ENCODE measurements around the gene SERPINE3.
A peak's percentile ranks its signal among the peaks of the same experiment; 100 is the strongest.

Gene SERPINE3

DNA sequence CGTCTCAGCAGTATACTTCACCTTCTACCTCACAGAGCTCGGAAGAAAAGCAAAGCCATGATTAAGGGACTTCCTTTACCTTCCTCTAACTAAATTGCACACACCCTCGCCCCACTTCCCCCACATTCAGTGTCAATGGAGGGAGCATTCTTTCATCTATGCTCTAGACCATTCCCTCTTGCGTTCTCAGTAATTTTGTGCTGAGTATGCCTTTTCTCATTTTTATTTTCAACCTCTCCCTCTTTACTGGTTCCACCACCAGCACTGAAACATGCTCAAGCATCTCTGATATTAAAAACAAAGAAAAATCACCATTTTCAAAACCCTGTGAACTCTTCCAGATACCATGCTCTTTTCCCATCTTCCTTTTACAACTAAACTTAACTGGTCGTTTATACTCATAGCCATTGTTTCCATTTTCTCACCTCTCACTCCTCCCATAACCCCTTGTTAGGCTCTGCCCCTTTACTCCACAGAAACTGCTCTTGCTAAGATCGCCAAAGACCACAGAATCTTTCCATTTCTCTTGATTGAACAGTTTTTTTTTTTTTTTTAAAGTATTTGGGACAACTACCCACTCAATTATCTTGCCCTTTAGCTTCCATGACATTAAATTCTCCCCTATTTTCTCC lies 32.4 kb downstream of the SERPINE3 start:
- in situ Hi-C loops (cut with MboI; ENCODE audit: low pct_unique_long_range_greater_than_20kb, low sequenced_read_pairs, unreplicated experiment) = no loop called here
- no peak for DNase-seq (ENCODE audit: low spot score)
- TF ChIP-seq, protein P1, sequence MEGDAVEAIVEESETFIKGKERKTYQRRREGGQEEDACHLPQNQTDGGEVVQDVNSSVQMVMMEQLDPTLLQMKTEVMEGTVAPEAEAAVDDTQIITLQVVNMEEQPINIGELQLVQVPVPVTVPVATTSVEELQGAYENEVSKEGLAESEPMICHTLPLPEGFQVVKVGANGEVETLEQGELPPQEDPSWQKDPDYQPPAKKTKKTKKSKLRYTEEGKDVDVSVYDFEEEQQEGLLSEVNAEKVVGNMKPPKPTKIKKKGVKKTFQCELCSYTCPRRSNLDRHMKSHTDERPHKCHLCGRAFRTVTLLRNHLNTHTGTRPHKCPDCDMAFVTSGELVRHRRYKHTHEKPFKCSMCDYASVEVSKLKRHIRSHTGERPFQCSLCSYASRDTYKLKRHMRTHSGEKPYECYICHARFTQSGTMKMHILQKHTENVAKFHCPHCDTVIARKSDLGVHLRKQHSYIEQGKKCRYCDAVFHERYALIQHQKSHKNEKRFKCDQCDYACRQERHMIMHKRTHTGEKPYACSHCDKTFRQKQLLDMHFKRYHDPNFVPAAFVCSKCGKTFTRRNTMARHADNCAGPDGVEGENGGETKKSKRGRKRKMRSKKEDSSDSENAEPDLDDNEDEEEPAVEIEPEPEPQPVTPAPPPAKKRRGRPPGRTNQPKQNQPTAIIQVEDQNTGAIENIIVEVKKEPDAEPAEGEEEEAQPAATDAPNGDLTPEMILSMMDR (IDR thresholded peaks at IDR 0.05; ENCODE audit: extremely low read depth, insufficient read depth, missing control alignments) = no peak

GRCh38 chr13:51373451-51373850 lies 34.0 kb downstream of the SERPINE3 start:
- in situ Hi-C loops (cut with MboI; ENCODE audit: low pct_unique_long_range_greater_than_20kb, low sequenced_read_pairs, unreplicated experiment) = no loop called here
- TF ChIP-seq, protein P1 (IDR thresholded peaks at IDR 0.05; ENCODE audit: extremely low read depth, insufficient read depth, missing control alignments) = no peak

DNA sequence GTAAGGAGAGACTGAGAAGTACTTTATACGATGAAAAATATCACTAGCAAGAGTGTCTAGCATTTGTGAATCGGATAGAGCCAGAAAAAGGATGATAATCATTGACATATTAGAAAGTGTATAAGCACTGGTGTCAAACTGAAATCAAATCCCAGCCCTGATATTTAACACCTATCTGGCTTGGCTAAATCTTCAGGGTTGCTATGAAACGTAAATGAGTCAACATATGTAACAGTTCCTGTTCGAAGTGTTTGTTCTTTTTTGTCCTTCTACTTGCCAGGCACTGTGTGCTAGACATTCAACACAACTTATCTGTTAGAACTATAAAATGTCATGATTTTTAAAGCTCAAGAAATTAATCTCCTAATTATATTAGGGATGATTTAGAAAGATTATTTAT lies 40.8 kb downstream of the SERPINE3 start:
- DNase-seq (ENCODE audit: low spot score) = no peak
- in situ Hi-C loops (cut with MboI; ENCODE audit: low pct_unique_long_range_greater_than_20kb, low sequenced_read_pairs, unreplicated experiment) = no loop called here
- TF ChIP-seq, protein P1 (IDR thresholded peaks at IDR 0.05; ENCODE audit: extremely low read depth, insufficient read depth, missing control alignments) = no peak

More at GRCh38 chr13:51373451-51373850, 34.0 kb downstream of the SERPINE3 start:
- DNase-seq (ENCODE audit: low spot score) = no peak

GRCh38 chr13:51385114-51385513 lies 45.6 kb downstream of the SERPINE3 start:
- in situ Hi-C loops (cut with MboI; ENCODE audit: low pct_unique_long_range_greater_than_20kb, low sequenced_read_pairs, unreplicated experiment) = no loop called here
- no peak for DNase-seq (ENCODE audit: low spot score)
- TF ChIP-seq, protein P1 (IDR thresholded peaks at IDR 0.05; ENCODE audit: extremely low read depth, insufficient read depth, missing control alignments) = no peak

- TF ChIP-seq, protein P1 (IDR thresholded peaks at IDR 0.05; ENCODE audit: extremely low read depth, insufficient read depth, missing control alignments) = no peak
- in situ Hi-C loops (cut with MboI; ENCODE audit: low pct_unique_long_range_greater_than_20kb, low sequenced_read_pairs, unreplicated experiment) = no loop called here
- DNase-seq (ENCODE audit: low spot score) = no peak
These were observed 55.2 kb downstream of the SERPINE3 start for GRCh38 chr13:51394724-51395123.

GRCh38 chr13:51396352-51396751 lies 56.9 kb downstream of the SERPINE3 start:
- TF ChIP-seq, protein P1 (IDR thresholded peaks at IDR 0.05; ENCODE audit: extremely low read depth, insufficient read depth, missing control alignments) = no peak
- DNase-seq (ENCODE audit: low spot score) = peak; percentile 19
- in situ Hi-C loops (cut with MboI; ENCODE audit: low pct_unique_long_range_greater_than_20kb, low sequenced_read_pairs, unreplicated experiment) = no loop called here
